Daoy (cell line): ENCODE data around the gene ERN1. TPM values are rescaled to one million over a fixed set of nuclear protein-coding genes. Genes with fewer than 3 reads are reported as not detected.
"Not testable (repeated sequence)": the region's sequence is repeated elsewhere in the genome, so short reads cannot be mapped to it uniquely, and the experiment has no call there.

Experiments
- DNase-seq: peaks from one replicate; pipeline ENCODE4 v3.0.0-alpha.2; 2015; ENCODE audit warnings: low read depth
- total RNA-seq: library from RNA; depleted of rRNA; stranded (reverse); fragments of >200 nt; shearing (Covaris generic); gene quantifications from 2 replicates; pipeline ENCODE4 v1.2.3, GENCODE V29; 2014

Gene ERN1
- total RNA-seq, 1 experiment from 2014 or later = 5.2 TPM

DNA sequence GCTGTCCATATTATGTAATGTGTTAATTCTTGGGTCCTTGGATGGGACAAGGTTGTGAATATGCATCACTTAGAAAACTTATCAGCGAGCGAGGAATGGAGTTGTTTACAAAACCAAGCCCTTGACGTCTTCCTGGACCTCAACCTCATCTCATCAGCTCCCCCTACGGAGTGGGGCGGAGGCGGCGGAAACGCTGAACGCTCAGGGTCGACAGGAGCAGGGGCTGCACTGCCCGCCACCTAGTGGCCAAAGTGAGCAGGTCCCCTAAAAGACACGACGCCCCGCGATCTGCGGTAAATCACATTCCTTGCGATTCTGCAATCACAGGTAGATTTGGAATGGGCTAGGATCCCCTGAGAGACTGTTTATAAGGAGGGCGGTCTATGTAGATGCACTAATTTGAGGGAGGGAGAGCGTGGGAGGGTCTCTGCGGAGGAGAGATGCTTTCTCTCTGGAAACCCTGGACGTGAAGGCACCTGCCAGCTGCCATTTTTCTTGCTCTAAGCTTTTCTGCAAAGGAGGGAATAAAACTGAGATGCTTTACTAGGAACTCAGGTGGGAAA lies 104.1 kb downstream of the ERN1 start:
- DNase-seq = peak; percentile 84

DNA sequence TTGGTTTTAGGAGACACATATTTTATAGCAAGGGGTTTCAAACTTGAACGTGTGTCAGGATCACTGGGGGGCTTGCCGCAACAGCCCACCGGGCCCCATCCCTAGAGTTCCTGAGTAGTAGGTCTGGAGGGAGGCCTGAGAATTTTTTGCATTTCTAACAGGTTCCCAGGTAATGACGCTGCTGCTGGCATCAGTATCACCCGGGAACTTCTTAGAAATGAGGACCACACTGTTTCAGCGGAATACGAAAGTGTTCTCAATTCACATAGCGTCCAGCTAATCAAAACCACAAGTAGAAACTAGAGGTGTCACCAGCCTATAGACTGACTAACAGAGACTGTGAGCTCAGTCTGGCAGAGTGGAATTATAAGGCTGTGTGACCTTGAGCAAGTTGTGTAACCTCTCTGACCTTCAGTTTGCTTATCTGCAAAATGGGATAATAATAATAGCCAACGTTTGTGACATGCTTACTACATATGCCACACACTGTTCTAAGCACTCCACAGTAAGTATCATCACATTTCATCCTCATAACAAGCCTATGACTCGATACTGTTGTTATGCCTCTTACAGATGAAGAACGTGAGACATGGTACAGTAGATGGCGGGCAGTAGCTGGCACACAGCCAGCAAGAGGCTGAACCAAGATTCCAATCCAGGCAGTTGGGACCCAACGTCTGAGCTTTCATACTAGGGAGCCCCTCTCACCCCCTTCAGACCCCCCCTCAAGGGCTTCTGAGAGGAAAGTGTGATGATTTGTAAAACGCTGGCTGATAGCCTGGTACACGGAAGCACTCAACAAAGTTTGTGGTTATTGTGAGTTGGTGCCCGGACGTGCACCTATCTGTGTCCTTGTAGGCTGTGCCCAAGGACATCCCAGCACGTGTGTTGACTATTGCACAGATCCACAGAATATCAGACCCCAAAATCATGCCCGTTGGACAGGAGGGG lies 104.9 kb downstream of the ERN1 start:
- DNase-seq = no peak

DNA sequence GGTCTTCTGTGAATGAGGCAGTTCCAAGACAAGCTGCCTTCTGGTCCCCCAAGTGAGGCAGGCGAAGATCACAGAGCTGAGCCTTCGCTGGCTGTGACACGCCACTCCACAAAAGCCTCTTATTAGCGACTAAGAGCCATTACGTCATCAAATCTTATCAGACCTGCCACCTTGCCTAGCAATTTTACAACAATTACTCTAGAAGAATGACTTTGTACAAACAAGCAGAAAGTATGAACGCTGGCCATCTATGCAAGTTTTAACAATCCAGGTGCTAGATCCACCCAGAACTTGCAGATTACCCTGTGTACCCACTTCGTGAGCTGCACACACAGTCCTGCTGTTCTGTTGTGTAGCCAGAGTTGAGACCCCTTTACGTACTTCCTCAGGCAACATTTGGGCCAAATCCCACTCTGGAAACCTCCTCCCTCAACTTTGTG lies 105.7 kb downstream of the ERN1 start:
- no peak for DNase-seq

DNA sequence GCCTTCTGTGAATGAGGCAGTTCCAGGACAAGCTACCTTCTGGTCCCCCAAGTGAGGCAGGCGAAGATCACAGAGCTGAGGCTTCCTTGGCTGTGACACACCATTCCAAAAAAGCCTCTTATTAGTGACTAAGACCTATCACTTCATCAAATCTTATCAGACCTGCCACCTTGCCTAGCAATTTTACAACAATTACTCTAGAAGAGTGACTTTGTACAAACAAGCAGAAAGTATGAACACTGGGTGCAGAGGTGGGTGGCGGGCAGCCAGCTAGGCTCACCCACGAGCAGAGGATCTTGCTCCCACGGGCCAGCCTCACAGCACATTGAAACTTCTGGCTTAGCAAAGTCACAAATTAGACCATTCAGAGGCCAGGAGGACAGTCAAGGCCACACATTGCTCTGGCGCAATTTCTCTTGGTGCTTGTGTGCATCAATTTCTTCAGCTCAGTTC lies 107.3 kb downstream of the ERN1 start:
- DNase-seq = no peak

DNA sequence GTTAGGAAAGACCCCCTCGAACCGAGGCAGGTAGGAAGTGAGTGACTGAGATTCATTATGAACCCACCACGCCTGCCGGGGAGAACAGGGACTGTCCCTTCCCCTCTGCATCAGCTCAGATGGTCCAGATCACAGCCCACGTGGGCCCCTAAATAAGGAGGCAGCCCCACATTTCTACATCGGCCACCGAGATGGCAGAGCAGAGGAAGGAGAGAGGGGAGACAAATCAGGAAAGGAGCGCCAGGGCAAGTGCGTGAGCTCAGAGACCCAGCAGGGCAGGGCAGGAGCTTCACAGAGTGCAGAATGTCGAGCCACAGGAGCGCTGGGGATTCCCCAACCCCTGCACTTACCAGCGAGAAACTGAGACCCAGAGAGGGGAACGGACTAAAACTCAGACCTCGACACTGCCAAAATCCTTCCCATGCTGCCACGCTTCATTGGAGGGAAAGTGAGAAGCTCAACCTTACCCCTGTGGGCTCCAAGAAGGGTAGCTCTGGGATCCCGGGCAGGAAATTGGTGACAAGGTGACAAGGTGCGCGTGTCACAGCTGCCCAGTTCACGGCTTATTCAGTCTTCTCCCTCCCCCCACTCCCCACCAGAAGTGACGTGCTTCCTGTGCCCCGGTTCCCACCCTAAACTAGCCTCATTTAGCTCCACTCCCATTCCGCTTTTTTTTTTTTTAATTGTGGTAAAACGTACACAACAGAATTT lies 109.7 kb downstream of the ERN1 start, which contains the start of gene ICAM2:
Gene ICAM2 (minus strand): TSS at position 578 of the 711 bp plus-strand sequence. CDS start 13,942 bp downstream, outside the sequence.
- no peak for DNase-seq

DNA sequence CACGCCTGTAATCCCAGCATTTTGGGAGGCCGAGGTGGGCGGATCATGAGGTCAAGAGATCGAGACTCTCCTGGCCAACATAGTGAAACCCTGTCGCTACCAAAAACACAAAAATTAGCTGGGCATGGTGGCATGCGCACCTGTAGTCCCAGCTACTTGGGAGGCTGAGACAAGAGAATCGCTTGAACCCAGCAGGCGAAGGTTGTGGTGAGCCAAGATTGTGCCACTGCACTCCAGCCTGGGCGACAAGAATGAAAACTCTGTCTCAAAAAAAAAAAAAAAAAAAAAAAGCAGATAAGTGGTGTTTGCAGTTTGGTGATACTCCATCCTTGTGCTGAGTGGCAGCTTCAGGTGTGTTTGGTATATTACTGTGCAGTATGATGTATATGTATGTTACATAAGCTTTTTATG lies 110.4 kb downstream of the ERN1 start:
- DNase-seq = not testable (repeated sequence)

DNA sequence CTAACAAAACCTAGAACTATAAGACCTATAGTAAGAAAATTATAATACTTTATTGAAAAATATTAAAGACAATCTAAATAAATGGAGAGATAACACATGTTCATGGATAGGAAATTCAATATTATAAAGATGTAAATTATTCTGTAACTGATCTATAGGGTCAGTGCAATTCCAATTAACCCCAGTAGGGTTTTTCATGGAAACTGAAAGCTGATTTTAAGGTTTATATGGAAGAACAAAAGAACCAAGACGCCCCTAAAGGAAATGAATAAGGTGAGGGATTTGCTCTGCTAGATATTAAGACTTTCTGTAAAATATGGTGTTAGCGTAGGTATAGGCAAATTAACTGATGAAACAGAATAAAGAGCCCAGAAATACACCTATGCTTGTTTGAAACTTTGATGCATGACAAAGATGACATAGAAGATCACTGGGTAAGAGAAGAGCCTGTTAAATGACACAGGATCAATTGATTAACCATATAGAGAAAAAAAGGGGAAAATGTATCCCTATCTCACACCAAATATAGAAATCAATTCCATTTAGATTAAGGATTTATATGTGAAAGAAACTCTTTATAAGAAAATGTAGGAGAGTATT lies 112.5 kb downstream of the ERN1 start:
- no peak for DNase-seq

DNA sequence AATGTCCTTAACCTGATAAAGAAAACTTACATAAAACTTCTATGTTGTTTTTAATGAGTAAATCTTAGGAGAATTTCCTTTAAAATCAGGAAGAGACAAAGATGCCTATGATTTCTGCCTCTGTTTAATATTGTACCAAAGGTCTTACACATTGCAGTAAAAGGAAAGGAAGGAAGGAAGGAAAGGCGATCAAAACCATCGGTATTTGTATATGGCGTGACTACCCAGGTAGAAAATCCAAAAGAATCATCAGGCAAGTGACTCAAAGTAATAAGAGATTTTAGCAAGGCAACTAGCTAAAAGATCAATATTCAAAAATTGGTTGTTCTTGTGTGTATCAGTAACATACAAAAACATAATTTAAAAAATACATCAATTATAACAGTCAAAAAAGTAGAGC lies 113.0 kb downstream of the ERN1 start:
- no peak for DNase-seq

DNA sequence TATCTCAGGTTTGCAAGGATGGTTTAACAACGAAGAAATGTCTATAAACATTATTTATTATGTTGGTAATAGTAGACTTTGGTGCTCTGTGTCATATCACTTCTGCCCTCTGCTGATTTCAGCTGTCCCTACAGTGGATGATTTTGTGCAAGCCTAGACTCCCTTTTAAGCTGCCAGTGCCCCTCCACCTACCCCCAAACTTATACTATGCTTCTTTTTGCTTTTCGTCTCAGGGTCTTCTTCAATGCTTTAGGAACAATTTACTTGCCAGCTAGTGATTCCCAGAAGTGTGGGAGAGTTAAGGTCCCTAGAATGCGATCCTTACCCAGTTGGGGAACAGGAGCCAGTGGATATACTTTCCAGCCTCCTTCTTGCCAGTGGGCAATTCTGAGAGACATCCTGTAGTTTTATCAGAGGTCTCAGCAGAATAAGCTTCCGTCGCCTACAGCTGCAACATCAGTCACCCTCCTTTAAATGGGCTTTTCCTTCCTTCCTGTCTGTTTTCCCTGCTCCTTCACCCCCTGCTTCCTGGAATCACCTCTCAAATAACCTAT lies 113.6 kb downstream of the ERN1 start:
- no peak for DNase-seq

DNA sequence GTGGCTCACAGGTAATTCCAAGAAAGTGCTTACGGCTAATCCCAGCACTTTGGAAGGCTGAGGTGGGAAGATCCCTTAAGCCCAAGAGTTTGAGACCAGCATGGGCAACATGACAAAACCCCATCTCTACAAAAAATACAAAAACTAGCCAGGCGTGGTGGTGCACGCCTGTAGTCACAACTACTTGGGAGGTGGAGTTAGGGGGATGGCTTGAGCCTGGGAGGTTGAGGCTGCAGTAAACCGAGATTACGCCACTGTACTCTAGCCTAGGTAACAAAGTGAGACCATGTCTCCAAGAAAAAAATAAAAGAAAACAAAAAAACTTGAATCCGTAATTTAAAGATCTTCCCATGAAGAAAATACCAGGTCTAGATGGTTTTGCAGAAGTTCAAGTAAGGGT lies 114.5 kb downstream of the ERN1 start:
- DNase-seq = no peak

DNA sequence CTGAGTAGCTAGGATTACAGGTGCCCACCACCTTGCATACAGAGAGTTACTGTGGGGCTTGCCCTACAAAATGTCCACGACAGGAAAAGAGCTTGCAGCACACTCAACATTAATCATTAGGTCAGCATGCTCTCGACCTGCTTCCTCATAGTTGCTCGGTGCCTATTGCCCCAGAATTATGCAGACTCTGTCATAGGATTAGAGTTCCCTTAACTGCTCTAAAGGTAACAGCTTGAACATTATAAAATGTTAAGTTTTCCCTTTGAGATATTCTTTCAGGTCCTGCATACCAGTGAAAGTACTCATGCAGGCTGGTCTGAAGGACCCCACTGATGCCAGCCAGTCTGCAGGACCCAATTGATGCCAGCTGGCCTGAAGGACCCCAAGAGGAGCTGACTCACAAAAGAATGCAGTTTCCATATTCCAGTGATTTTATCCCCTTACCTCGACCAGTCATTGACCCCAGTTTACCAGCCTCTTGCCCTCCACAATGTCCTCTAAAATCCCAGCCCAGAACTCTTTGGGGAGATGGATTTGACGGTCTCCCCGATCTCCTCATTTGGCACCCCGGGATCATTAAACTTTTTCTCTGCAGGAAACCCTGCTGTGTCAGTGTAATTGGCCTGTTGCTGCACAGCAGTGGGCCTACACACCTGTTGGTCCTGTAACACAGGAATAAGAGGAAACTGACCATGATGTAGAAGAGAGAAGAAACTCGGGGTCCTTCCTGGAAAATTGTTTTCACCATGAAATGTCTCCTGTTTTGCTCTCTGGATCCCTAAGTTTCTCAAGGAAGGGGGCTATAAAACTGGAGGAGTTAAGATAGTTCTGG lies 120.2 kb downstream of the ERN1 start:
- DNase-seq = no peak

DNA sequence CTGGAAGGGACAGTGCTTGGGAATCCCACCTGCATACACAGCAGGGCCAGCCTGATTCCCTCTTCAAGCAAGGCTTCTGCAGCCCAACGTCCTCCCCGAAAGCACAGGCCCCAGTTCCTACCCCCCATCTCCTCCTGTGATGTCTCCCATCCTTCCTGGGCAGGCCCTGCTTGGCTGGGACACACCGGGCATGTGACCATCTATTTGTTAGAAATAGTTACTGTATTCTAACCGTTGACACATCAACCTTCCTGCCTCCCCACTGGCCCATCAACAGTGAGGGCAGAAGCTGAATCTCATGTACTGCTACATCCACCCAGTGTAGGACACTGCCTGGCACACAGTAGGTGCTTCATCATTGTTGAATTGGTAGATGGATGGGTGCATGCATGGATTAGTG lies 121.1 kb downstream of the ERN1 start:
- no peak for DNase-seq

DNA sequence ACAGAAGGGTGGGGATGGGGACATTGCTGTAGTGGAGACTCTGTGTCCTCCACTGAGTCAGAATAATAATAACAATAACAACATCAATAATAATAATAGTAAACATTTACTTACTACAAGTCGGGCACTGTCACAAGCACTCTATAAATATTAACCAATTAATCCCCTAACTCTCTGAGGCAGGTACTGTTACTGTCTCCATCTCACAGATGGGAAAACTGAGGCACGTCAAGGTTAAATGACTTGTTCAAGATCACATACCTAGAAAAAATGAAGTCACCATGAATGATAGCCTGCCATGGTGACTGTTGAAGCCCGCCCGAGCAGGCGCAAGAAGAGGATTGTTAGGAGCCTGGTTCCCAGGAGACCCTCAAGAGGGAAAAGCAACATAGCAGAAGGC lies 121.6 kb downstream of the ERN1 start:
- no peak for DNase-seq

DNA sequence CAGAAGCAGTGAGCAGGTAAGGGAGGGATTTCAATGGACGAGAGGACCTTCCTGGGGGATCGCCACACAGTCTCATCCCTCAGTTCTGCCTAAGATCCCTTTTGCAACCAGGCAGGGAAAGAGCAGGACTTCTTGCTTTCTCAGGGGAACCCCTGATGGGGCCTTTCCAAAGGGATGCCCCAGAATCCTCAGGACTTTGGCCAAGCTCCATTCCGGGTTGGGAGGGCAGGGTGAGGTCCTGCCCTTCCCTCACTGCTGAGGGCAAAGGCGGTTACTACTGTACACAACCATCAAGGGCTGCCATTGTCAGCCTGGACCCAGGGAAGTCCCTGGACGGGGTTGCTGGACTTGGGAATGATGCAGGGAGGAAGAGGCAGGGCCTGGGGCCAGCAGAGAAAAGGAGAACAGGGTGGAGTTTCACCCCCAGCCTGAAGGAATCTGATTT lies 122.1 kb downstream of the ERN1 start:
- DNase-seq = no peak

DNA sequence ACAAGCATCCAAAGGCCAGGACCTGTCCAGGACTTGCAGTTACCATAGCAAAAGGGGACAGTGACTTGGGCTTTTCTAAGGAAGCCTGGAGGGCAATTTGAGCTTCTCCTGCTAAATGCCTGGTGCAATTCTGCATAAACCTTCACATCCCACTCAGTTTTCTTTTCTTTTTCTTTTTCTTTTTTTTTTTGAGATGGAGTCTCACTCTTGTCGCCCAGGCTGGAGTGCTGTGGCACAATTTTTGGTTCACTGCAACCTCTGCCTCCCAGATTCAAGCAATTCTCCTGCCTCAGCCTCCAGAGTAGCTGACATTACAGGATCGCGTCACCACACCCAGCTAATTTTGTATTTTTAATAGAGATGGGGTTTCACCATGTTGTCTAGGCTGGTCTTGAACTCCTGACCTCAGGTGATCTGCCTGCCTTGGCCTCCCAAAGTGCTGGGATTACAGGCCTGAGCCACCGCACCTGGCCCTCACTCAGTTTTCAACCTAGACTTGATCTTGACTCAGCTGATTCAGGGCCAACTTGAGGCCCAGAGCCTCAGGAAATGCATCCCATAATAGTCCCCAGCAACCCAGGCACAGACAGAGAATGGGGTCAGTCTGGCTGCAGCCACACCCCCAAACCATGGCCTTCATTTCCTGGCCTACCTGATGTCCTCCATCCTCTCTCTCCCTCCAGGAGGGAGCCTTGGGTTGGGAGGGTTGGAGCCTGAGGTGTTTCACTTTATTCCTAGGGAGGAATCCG lies 122.7 kb downstream of the ERN1 start:
- not testable (repeated sequence) for DNase-seq

DNA sequence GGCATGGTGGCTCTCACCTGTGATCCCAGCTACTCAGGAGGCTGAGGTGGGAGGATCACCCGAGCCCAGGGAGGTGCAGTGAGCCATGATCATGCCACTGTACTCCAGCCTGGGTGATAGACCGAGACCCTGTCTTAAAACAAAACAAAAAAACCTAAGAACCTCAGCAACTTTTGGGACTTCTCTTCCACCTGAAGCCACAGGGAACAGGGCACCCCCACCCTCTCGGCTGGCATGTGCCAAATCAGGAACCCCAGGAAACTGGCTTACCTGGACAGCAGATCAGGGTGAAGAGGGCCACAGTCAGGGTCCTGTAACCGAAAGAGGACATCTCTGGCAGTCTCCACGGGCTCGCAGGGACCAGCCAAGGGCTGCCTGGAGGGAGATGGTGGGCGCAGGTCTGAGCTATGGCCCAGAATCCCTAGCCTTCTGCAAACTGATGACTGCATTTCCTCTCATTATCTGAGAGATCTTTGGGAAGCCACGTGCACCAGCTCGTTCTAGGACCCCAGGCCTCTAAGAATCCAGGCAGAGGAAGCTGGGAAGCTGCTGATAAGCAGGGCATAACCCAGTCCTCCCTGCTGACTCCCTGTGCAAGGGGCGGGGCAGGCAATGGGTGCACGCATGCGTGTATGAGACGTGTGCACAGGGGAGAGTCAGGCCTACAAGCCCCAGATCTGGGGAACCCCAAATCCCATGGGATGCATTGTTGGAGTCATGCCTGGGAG lies 123.4 kb downstream of the ERN1 start:
- DNase-seq = no peak

DNA sequence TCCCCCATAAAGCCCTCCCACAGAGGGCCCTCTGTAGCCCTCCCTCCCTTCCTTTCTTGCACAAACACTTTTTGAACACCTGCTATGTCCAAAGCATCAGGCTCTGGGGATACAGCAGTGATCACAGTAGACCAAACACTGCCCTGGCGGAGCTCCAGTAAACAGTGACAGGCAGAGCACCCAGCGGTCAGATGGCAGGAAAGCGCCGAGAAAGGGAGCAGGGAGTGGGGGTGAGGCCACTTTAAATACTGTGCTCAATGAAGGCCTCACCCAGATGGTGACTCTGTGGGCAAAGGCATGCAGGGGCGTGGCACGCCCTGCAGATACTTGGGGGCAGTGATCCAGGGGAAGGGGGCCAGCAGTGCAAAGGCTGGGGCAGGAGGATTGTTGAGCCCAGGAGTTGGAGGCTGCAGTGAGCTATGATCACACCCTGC lies 124.2 kb downstream of the ERN1 start:
- DNase-seq = no peak

DNA sequence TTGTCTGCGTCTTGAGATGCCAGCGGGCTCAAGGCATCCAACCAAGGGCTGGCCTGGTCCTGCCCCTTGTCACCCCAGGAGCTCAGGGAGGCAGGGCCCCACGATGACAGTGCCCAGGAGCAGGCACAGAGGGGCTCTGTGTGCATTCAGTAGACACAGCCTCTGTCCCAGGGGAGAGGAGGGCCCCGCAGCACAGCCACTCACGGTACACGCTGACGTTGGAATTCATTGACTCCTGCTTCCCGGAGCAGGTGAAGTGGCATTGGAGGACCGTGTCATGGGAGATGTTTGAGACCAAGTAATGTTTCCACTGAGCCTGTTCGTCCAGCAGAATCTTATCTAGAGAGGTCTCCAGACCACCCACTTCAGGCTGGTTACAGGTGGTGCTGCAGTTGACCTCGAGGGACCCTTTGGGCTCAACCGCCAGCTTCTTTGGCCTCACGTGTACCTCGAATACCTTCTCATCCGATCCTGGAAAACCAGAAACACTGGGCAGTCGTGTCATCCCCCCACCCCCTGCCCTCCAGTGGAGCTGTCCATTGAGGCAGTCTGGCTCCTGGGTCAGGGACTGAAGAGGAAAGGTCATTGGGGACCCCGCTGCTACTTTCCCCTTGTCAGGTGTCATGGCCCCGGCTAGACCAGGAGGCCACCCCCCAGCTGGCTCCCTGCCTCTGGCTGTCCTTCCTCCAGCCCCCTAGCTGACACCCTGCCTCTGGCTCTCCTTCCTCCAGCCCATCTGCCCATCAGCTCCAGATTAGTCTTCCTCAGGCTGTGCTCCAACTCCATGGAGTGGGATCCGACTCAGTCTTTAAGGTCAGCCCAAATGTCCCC lies 124.8 kb downstream of the ERN1 start:
- DNase-seq = no peak
